SK-N-SH (cell line): ENCODE data around the gene CPED1.

Source experiments
- EP300 ChIP-seq, 2 experiments: IDR thresholded peaks; 2 replicates each; pipeline versions ENCODE4 v1.4.0 to v1.6.1; 2012; ENCODE audit warnings: borderline replicate concordance in 1 of 2, low read depth in 1 of 2, low read length in 1 of 2
- SIN3A ChIP-seq: IDR thresholded peaks from 2 replicates; pipeline ENCODE4 v1.6.1; 2012; ENCODE audit warnings: low read depth, mild to moderate bottlenecking, low read length, moderate library complexity, borderline replicate concordance
- TF ChIP-seq, protein P1 (sequence below): fragments of 200-600 bp; sonication (generic); IDR thresholded peaks from 2 replicates; pipeline ENCODE4 v1.6.1; 2017; ENCODE audit warnings: antibody characterized with exemption, mild to moderate bottlenecking, moderate library complexity

GRCh38 chr7:121343302-121343701, 354.8 kb downstream of the CPED1 start:
- TF ChIP-seq, protein P1, sequence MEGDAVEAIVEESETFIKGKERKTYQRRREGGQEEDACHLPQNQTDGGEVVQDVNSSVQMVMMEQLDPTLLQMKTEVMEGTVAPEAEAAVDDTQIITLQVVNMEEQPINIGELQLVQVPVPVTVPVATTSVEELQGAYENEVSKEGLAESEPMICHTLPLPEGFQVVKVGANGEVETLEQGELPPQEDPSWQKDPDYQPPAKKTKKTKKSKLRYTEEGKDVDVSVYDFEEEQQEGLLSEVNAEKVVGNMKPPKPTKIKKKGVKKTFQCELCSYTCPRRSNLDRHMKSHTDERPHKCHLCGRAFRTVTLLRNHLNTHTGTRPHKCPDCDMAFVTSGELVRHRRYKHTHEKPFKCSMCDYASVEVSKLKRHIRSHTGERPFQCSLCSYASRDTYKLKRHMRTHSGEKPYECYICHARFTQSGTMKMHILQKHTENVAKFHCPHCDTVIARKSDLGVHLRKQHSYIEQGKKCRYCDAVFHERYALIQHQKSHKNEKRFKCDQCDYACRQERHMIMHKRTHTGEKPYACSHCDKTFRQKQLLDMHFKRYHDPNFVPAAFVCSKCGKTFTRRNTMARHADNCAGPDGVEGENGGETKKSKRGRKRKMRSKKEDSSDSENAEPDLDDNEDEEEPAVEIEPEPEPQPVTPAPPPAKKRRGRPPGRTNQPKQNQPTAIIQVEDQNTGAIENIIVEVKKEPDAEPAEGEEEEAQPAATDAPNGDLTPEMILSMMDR, result no peak
- TF ChIP-seq SIN3A (no peak), EP300 (IDR thresholded peaks at IDR 0.05; ENCODE audit: borderline replicate concordance in 1 of 2, low read depth in 1 of 2, low read length in 1 of 2) (no peak)
